ACHN (cell line): ENCODE data around the gene MOB2.

Source experiments
- DNase-seq: peaks from one replicate; pipeline ENCODE4 v3.0.0-alpha.2; 2015
- in situ Hi-C: cut with HindIII; loops from 2 replicates; pipeline ENCODE4 v1.10.0; 2017; ENCODE audit warnings: low sequenced_read_pairs, low pct_ligation_motif_present, low pct_unique_long_range_greater_than_20kb

The MOB2 gene, protein sequence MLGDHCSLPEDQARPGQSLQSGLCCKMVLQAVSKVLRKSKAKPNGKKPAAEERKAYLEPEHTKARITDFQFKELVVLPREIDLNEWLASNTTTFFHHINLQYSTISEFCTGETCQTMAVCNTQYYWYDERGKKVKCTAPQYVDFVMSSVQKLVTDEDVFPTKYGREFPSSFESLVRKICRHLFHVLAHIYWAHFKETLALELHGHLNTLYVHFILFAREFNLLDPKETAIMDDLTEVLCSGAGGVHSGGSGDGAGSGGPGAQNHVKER

DNA sequence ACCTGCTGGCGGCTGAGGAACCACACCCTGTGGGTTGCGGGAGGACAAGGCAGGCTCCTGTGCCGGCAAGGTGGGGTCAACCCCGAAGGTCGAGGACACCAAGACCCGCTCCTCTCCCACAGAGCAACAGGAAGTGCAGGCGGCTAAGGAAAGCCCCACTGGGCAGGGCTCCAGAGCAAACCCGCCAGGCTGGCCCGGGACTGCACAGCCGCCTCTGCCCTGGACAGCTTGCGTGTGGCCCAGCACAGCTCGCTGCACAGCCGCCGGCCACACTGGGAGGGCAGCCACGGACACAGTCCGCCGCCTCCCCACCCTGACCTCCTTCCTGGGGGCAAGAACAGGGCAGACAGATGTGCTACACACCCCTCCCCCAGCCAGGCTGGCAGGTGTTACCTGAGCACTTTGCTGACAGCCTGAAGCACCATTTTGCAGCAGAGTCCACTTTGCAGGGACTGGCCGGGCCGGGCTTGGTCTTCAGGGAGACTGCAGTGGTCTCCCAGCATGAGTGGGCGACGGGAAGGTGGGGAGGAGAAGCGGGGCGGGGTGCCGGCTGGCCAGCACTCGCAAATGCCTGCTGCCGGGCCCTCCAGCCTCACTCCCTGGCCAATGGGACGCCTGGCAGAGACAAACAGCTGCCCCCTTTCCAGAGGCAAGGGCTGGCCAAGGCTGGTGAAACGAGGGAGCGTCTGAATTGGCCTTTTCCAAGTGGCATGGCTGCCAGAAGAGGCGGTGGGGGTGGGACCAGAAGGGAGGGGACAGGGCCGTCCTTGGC, at the start of gene MOB2:
MOB2 (minus strand) TSS at position 726 of the 772 bp plus-strand sequence; CDS start at position 503, 223 bp downstream.
- in situ Hi-C loops = no loop called here
- DNase-seq = no peak

DNA sequence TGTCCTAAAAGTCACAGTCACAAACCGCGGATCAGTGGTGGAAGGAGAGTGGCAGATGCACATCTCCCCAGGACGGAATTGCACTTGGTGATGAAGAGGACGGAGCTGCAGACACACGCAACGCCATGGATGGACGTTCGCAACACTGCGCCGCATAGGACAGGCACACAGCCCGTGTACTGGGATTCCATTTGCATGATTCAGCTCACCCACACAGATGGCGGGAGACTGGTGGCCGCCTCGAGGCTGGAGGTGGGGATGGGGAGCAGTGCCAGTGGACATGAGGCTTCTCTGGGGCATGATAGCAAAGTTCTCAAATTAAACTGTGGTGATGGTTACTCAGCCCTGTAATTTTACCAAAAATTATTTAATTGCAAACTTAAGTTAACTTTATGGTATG, 48.1 kb upstream of the MOB2 start:
- in situ Hi-C loops = no loop called here
- DNase-seq = no peak

DNA sequence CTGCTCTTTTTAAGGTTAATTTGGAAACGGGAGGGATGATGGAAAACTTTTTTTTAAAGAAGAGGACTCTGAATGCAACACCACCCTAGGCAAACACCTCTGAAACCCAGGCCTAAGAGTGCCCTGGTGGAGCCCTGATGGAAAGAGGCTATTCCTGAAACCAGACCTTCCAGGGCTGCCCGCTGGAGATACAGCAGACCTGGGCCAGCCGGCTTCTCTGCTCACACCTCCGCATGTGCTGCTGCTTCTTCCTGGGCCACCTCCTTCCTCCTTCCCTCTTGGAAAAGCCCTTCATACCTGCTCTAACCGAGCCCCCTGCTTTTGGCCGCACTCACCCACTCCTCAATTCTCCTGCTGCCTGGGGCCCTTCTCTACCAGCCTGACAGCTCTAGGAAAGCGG, 47.6 kb upstream of the MOB2 start:
- no peak for DNase-seq
- in situ Hi-C loops = no loop called here

- in situ Hi-C loops = no loop called here
Observed at GRCh38 chr11:1533342-1533725, 46.8 kb upstream of the MOB2 start.

GRCh38 chr11:1532606-1533341, 46.2 kb upstream of the MOB2 start:
- no peak for DNase-seq
- in situ Hi-C loops = no loop called here

More at GRCh38 chr11:1533342-1533725, 46.8 kb upstream of the MOB2 start:
- no peak for DNase-seq

- in situ Hi-C loops = no loop called here
- DNase-seq = no peak
Observed at GRCh38 chr11:1532014-1532586, 45.5 kb upstream of the MOB2 start.

DNA sequence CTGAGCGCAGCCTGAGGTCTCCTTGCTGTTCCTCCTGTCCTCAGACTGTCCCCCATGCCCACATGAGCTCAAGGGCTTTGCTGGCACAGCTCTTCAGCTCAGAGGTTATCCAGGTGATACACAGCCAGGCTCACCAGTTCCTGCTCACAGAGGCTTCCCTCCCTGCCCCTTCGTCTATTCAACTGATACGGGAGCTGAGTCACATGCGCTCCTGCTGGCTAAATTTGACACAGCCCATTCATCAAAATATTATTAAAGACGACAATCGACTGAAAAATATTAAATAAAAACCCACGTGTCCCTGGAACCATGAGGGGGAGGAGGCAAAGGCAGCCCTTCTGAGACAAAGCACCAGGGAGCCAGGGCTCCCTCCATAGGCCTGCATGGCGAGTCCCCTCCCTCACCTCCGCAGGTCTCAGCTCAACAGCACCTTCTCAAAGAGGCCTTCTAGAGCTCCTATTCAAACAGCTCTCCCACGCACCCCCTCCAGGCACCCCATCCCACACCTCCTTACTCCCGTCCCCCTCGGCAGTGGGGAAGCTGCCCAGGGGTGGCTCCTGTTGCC, 45.0 kb upstream of the MOB2 start:
- DNase-seq = no peak
- in situ Hi-C loops = no loop called here

DNA sequence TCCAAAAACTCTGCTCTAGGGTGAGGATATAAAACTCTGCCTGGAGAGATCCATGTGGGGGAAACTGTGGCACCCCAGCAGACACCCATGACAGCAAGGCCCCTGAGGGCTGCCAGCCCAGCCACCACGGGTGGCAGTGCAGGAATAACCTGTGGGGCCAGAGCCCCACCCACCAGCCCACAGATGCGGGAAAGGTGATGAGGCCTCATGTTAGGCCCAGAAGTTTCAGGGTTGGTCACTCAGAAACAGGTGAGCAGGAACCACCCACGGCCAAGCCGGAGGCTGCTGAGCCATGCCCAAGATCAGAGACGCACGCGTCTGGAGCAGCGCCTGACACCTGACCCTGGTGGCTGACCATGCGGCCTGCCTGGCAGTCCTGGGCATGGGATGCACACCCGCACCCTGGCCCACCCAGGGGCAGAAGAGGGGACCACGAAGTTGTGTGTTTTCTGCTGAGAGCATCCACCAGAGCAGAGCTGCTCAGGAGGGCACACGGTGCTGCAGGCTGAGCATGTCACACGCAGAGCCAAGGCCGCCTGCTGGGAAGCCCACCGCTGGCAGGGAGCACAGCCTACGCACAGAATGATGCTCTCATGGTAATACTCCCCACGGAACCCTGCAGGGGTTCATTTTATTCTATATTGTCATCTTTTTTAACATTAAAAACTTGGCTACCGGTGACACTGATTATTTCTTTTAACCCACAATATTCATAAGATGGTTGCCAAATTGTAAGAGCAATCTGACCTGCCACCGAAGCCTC, 44.3 kb upstream of the MOB2 start:
- no peak for DNase-seq
- in situ Hi-C loops = no loop called here

- in situ Hi-C loops = no loop called here
- DNase-seq = no peak
Observed at GRCh38 chr11:1529774-1530173, 43.2 kb upstream of the MOB2 start.

DNA sequence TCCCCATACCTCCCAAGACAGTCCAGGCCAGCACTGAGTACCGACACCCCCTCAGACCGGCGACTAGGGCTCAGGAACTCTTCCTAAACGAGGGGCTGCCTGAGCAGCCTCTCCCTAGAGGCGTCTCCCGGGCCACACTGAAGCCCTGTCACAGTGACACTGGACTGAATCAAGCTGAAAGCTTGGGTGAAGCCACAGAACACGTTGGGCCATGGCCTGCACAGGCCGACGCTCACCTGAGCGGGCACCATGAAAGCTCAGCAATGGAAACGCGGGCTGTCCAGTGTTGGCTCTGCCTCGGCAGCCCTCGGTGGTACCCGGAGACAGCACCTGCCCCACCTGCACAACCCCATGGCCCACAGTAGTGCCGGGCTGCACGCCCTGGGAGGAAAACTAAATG, 42.7 kb upstream of the MOB2 start:
- DNase-seq = no peak
- in situ Hi-C loops = no loop called here

GRCh38 chr11:1528710-1529109, 42.1 kb upstream of the MOB2 start:
- DNase-seq = no peak
- in situ Hi-C loops = no loop called here

GRCh38 chr11:1526785-1527184, 40.2 kb upstream of the MOB2 start:
- in situ Hi-C loops = no loop called here

GRCh38 chr11:1523779-1524178, 37.2 kb upstream of the MOB2 start:
- in situ Hi-C loops = no loop called here
- no peak for DNase-seq

More at GRCh38 chr11:1526785-1527184, 40.2 kb upstream of the MOB2 start:
- DNase-seq = no peak

DNA sequence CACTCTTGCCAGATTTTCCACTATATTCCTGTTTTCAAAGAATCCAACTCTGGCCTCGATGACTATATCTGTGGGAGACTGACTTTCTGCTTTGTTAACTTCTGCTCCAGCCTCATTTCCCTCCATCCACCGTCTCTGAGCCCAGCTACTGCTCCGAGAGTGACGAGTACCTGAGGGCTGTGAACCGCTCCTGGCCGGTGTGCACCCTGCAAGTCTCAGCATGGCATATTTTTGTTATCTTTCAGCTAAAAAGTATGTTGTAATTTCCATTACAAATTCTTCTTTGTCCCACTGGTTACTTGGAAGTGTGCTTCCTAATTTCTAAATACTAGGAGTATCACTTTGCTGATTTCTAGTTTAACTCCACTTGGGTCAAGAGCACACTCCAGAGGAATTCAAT, 36.5 kb upstream of the MOB2 start:
- no peak for DNase-seq
- in situ Hi-C loops = no loop called here

- DNase-seq = no peak
- in situ Hi-C loops = no loop called here
Observed at GRCh38 chr11:1522081-1522424, 35.5 kb upstream of the MOB2 start.

DNA sequence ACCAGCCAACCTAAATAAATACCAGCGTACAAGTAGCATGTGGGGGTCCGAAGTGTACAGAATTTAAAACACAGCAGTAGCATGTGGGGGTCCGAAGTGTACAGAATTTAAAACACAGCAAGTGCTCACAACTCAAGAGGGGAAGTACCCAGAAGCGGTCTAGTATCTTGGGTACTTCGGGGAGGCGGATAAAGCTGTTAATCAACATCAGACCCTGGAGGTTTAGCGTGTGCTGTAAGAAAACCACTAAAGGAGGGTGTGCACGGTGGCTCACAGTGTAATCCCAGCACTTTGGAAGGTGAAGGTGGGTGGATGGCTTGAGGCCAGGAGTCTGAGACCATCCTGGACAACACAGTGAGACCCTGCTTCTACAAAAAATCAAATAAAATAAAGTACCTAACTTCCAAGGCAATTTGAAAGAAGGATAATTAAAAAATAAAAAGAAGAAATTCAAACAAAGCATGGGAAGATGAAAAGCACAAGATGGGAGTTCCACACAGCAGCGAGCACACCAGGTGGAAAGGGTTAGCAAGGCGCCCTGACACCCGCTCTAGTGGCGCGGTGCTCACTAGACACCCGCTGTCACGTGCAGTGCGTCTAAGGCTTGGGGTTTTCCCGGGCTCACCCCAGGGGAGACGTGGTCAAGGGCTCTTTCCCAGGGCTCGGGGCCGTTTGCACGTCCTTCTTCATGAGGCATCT, 35.0 kb upstream of the MOB2 start:
- in situ Hi-C loops = no loop called here
- no peak for DNase-seq

DNA sequence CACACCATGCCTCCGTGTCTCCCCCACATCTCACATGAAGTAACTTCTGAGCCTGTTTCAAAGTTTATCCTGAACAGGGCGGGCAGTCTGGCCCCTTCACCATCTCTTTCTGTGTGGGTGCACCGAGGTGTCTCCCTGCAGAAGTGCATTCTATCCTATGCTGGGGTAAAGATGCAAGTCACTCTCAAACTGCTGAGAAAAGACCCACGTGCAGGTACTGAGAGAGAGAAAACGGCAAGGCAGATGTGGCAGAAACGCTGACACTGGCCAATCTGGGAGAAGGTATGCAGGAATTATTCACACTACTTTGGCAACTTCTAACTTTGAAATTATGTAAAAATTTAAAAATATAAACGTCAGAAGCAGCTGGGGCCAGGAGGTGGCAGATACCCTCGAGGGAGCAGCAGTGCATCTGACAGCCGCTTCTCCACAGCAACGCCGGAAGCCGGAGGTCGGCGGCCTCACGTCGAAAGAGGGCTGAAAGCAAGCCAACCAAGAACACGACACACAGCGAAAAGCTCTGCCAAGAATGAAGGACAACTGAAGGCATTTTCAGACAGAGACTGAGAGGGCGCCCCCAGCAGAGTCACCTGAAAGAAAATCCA, 34.2 kb upstream of the MOB2 start:
- DNase-seq = no peak
- in situ Hi-C loops = no loop called here
